GM12878 (cell line): Measurements from ENCODE around the gene C16orf82. TPM values are rescaled to one million over a fixed set of nuclear protein-coding genes. Genes with fewer than 3 reads are reported as not detected.

Experiments
- ATAC-seq: fragments of 200-7000 bp; cut with Tn5 transposase; 3 replicates; pipeline ENCODE4 v1.9.1; 2020; ENCODE audit warnings: mild to moderate bottlenecking, moderate library complexity
- BruUV-seq: library from RNA; stranded (reverse); fragments of 400-500 nt; replicated peaks from 2 replicates; lab custom pipeline; 2021; lab: Mats Ljungman, UMichigan
- CTCF ChIA-PET: fragments of 300-600 bp; sonication (Branson Sonifier 250); formaldehyde crosslinking; extraction: SDS; loops from one replicate; lab custom pipeline; 2021; ENCODE audit warnings: inconsistent platforms; lab: Yijun Ruan, JAX
- POLR2A ChIA-PET: fragments of 350-600 bp; formaldehyde crosslinking; extraction: SDS; loops from one replicate; lab custom pipeline; 2021; ENCODE audit warnings: inconsistent platforms; lab: Charles Lee
- RAD21 ChIA-PET: fragments of 300-600 bp; sonication (Branson Sonifier 250); formaldehyde crosslinking; loops from one replicate; lab custom pipeline; 2023; ENCODE audit warnings: antibody characterized with exemption; ENCODE audit not compliant: unreplicated experiment; lab: Charles Lee
- SMC1A ChIA-PET: fragments of 300-600 bp; sonication (Branson Sonifier 250); formaldehyde crosslinking; loops from one replicate; lab custom pipeline; 2023; ENCODE audit not compliant: unreplicated experiment, uncharacterized antibody; lab: Charles Lee
- DNase-seq: peaks from one replicate; pipeline ENCODE4 v3.0.0-alpha.2; 2011; ENCODE audit warnings: low read depth, low spot score
- FAIRE-seq: peaks from 3 replicates; lab custom pipeline; 2011; peaks lifted over from hg19 to GRCh38; lab: Jason Lieb, UNC
- H2AFZ ChIP-seq: 2 replicates; pipeline ENCODE4 v1.6.0; 2011; ENCODE audit warnings: low read depth, low read length, control low read depth; ENCODE audit not compliant: control insufficient read depth
- H3K27ac ChIP-seq: 2 replicates; pipeline ENCODE4 v1.5.1; 2011; ENCODE audit warnings: control low read depth; ENCODE audit not compliant: control insufficient read depth, insufficient read depth
- H3K27me3 ChIP-seq, 2 experiments: replicated peaks in 1 of 2; 2 replicates each; pipeline versions ENCODE4 v1.6.0 to v1.6.1; 2011; ENCODE audit warnings: low read length in 1 of 2; ENCODE audit not compliant: control insufficient read depth in 2 of 2, insufficient read depth in 2 of 2
- H3K36me3 ChIP-seq, 2 experiments: 2 replicates each; pipeline ENCODE4 v1.5.1; 2011; ENCODE audit warnings: low read length in 1 of 2; ENCODE audit not compliant: control insufficient read depth in 2 of 2, insufficient read depth in 2 of 2
- H3K4me1 ChIP-seq: 2 replicates; pipeline ENCODE4 v1.6.1; 2011; ENCODE audit warnings: mild to moderate bottlenecking, low read length, moderate library complexity, mixed read lengths; ENCODE audit not compliant: control insufficient read depth, insufficient read depth
- H3K4me2 ChIP-seq: 2 replicates; pipeline ENCODE4 v1.6.0; 2011; ENCODE audit warnings: control low read depth; ENCODE audit not compliant: control insufficient read depth, insufficient read depth
- H3K4me3 ChIP-seq: fragments of 200-600 bp; sonication (generic); 2 replicates; pipeline ENCODE4 v1.5.1; 2016
- H3K79me2 ChIP-seq: 2 replicates; pipeline ENCODE4 v1.6.0; 2011; ENCODE audit warnings: low read length; ENCODE audit not compliant: control insufficient read depth, insufficient read depth
- H3K9ac ChIP-seq: 2 replicates; pipeline ENCODE4 v1.8.0; 2011; ENCODE audit warnings: low read length, control low read depth, mixed read lengths; ENCODE audit not compliant: control insufficient read depth, insufficient read depth
- H3K9me3 ChIP-seq: replicated peaks from 3 replicates; pipeline ENCODE4 v1.5.1; 2011; ENCODE audit warnings: mild to moderate bottlenecking, low read length; ENCODE audit not compliant: control insufficient read depth, insufficient read depth
- H4K20me1 ChIP-seq: 2 replicates; pipeline ENCODE4 v1.6.0; 2011; ENCODE audit not compliant: control insufficient read depth, insufficient read depth
- BMI1 ChIP-seq: fragments of 450-650 bp; IDR thresholded peaks from 2 replicates; pipeline ENCODE4 v1.6.1; 2016; ENCODE audit warnings: mild to moderate bottlenecking, moderate library complexity, borderline replicate concordance
- CHD1 ChIP-seq: IDR thresholded peaks from 2 replicates; pipeline ENCODE4 v1.6.1; 2012; ENCODE audit warnings: low read depth, low read length, improper control_type of control experiment
- CREM ChIP-seq: IDR thresholded peaks from 2 replicates; pipeline ENCODE4 v1.6.1; 2014; ENCODE audit warnings: antibody characterized with exemption, low read depth
- GATAD2B ChIP-seq: fragments of 450-650 bp; conservative IDR thresholded peaks from 2 replicates; pipeline ENCODE4 v1.6.1; 2017; ENCODE audit warnings: low read depth, mild to moderate bottlenecking, moderate library complexity
- IKZF2 ChIP-seq, 2 experiments: fragments of 450-650 bp; IDR thresholded peaks; 2 replicates each; pipeline ENCODE4 v1.6.1; 2017; ENCODE audit warnings: mild to moderate bottlenecking in 2 of 2, moderate library complexity in 2 of 2
- KLF5 ChIP-seq: fragments of 450-650 bp; IDR thresholded peaks from 2 replicates; pipeline ENCODE4 v1.6.1; 2014; ENCODE audit warnings: mild to moderate bottlenecking; ENCODE audit not compliant: partially characterized antibody
- MTA2 ChIP-seq: fragments of 450-650 bp; IDR thresholded peaks from 2 replicates; pipeline ENCODE4 v1.6.1; 2016; ENCODE audit warnings: low read depth, mild to moderate bottlenecking, moderate library complexity
- NFXL1 ChIP-seq: fragments of 450-650 bp; IDR thresholded peaks from 2 replicates; pipeline ENCODE4 v1.6.1; 2017; ENCODE audit warnings: antibody characterized with exemption, mild to moderate bottlenecking, borderline replicate concordance
- RFX5 ChIP-seq: IDR thresholded peaks from 2 replicates; pipeline ENCODE4 v1.6.1; 2011; ENCODE audit warnings: low read depth, low read length, improper control_type of control experiment
- WRNIP1 ChIP-seq: IDR thresholded peaks from 2 replicates; pipeline ENCODE4 v1.6.1; 2011; ENCODE audit warnings: low read depth, low read length, improper control_type of control experiment, borderline replicate concordance
- ZSCAN29 ChIP-seq: fragments of 450-650 bp; IDR thresholded peaks from 2 replicates; pipeline ENCODE4 v1.6.1; 2017; ENCODE audit warnings: mild to moderate bottlenecking, moderate library complexity
- WGBS: methylation state at CpG from one replicate; pipeline ENCODE4 v1.1.6; 2016; ENCODE audit warnings: low lambda C conversion rate; ENCODE audit not compliant: insufficient replicate concordance, insufficient coverage; ENCODE audit errors: missing lambda C conversion rate; 5-methylcytosine and 5-hydroxymethylcytosine counted together
- in situ Hi-C: fragments of 300-500 bp; cut with MboI; formaldehyde crosslinking; loops from 9 replicates; pipeline ENCODE4 v1.14.3; 2018; ENCODE audit warnings: mixed read lengths
- intact Hi-C: fragments of 100-400 bp; cut with micrococcal nuclease; formaldehyde crosslinking; loops from one replicate; pipeline ENCODE4 v1.14.2; 2022; ENCODE audit not compliant: unreplicated experiment
- polyA plus RNA-seq, 11 experiments: library from polyadenylated mRNA; depleted of rRNA in 4 of 11; unstranded in 6 of 11; stranded (reverse) in 5 of 11; fragments of >200 nt; fragmentation: Nextera tagmentation in 4 of 11; fragmentation: Illumina TruSeq in 1 of 11; extraction: Ambion mirVana in 4 of 11; extraction: Trizol in 1 of 11; gene quantifications; 1 replicate in 1 of 11; 2 replicates in 10 of 11; pipeline versions ENCODE4 v1.2.1 to v1.2.3, GENCODE V29; 2011 to 2016; ENCODE audit warnings: inconsistent platforms in 2 of 11, missing spikeins in 2 of 11, low read depth in 1 of 11
- total RNA-seq, 4 experiments: library from RNA; depleted of rRNA in 3 of 4; stranded (reverse); fragments of >200 nt in 3 of 4; fragmentation: Illumina TruSeq in 1 of 4; extraction: Trizol in 1 of 4; gene quantifications; 2 replicates each; pipeline versions ENCODE4 v1.2.1 to v1.2.3, GENCODE V29; 2013 to 2021
- TF ChIP-seq, protein P1 (sequence below): fragments of 450-650 bp; IDR thresholded peaks from 2 replicates; pipeline ENCODE4 v1.6.1; 2018; ENCODE audit warnings: mild to moderate bottlenecking, low read depth, moderate library complexity; ENCODE audit not compliant: partially characterized antibody
- TF ChIP-seq, protein P2 (sequence below): IDR thresholded peaks from 2 replicates; pipeline ENCODE4 v1.6.1; 2012; ENCODE audit warnings: low read depth, low read length, improper control_type of control experiment
- TF ChIP-seq, protein P3 (sequence below): fragments of 150-350 bp; IDR thresholded peaks from 2 replicates; pipeline ENCODE4 v1.6.1; 2014; ENCODE audit warnings: mild to moderate bottlenecking, low read depth, low read length

C16orf82 gene
- total and polyA plus RNA-seq, 10 of the 15 experiments (the other 5 are each of a cell fraction or from before 2014, with no cell fraction given), result not detected

DNA sequence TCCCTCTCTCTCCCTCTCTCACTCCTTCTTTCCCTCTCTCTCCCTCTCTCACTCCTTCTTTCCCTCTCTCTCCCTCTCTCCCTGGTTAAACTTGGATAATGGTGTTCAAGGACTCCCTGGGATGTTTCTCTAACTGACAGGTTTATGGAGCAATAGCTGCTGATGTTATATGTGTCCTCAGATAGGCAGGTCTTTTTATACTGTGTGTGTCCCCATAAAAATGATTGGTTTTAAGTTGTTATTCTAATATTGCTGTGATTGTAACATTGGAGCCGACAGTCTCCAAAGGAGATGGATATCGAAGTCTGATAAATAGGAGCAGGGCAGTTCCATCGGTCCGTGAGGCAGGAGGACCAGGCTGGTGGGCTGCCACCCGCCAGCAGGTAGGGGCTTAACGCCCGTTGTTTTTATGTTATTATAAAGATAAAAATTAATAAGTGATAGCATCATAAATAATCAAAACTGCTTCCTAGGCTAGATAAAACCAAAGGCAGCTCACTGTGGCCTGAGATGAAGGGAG is 38.1 kb upstream of the C16orf82 start (continued):
- no peak for TF ChIP-seq BMI1
- TF ChIP-seq, protein P1, sequence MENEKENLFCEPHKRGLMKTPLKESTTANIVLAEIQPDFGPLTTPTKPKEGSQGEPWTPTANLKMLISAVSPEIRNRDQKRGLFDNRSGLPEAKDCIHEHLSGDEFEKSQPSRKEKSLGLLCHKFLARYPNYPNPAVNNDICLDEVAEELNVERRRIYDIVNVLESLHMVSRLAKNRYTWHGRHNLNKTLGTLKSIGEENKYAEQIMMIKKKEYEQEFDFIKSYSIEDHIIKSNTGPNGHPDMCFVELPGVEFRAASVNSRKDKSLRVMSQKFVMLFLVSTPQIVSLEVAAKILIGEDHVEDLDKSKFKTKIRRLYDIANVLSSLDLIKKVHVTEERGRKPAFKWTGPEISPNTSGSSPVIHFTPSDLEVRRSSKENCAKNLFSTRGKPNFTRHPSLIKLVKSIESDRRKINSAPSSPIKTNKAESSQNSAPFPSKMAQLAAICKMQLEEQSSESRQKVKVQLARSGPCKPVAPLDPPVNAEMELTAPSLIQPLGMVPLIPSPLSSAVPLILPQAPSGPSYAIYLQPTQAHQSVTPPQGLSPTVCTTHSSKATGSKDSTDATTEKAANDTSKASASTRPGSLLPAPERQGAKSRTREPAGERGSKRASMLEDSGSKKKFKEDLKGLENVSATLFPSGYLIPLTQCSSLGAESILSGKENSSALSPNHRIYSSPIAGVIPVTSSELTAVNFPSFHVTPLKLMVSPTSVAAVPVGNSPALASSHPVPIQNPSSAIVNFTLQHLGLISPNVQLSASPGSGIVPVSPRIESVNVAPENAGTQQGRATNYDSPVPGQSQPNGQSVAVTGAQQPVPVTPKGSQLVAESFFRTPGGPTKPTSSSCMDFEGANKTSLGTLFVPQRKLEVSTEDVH, result no peak
- TF ChIP-seq MTA2, result no peak
- no peak for TF ChIP-seq WRNIP1

DNA sequence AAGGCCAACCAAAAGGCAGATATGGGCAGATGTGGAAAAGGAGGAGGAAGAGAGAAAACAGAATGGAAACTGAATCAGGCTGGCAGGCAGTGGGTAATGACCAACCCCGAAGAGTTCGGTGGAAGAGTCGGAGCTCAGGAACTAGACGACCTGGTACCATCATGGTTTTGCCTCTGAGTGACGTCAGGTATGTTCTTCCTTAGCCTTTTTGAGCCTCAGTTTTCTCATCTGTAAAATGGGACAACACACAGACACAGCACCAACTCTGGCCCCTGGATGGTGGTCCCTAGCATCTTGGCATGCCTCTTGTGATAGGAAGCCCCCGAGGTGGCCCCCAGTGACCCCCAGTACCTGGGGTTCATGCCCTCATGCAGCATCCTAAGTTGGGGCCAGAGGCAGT is 37.2 kb upstream of the C16orf82 start:
- no peaks in the 10 kb centered on the region for H3K79me2 ChIP-seq
- no peak for DNase-seq
- ChIA-PET RAD21 (no interaction called here), POLR2A (no interaction called here), SMC1A (no interaction called here), CTCF (no interaction called here)
- no peak for FAIRE-seq
- no peak for ATAC-seq
- no peaks in the 10 kb centered on the region for H3K9me3 ChIP-seq
- H2AFZ ChIP-seq, result no peak overlapping the region
- H3K4me3 ChIP-seq, result no peak overlapping the region
- intact Hi-C loops, result no loop called here
- WGBS, result 33% methylated on average over 6 of the region's 6 CpGs
- no peaks in the 10 kb centered on the region for H3K27me3 ChIP-seq
- no peak overlapping the region for H3K27ac ChIP-seq
- H4K20me1 ChIP-seq, result no peaks in the 10 kb centered on the region
- no peaks in the 10 kb centered on the region for H3K36me3 ChIP-seq
- no peak overlapping the region for H3K9ac ChIP-seq
- TF ChIP-seq GATAD2B (no peak), KLF5 (no peak), CHD1 (no peak), CREM (no peak), ZSCAN29 (no peak), IKZF2 (IDR thresholded peaks at IDR 0.05) (no peak), NFXL1 (no peak), RFX5 (no peak)
- TF ChIP-seq, protein P2, sequence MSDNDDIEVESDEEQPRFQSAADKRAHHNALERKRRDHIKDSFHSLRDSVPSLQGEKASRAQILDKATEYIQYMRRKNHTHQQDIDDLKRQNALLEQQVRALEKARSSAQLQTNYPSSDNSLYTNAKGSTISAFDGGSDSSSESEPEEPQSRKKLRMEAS, result no peak
- TF ChIP-seq, protein P3, sequence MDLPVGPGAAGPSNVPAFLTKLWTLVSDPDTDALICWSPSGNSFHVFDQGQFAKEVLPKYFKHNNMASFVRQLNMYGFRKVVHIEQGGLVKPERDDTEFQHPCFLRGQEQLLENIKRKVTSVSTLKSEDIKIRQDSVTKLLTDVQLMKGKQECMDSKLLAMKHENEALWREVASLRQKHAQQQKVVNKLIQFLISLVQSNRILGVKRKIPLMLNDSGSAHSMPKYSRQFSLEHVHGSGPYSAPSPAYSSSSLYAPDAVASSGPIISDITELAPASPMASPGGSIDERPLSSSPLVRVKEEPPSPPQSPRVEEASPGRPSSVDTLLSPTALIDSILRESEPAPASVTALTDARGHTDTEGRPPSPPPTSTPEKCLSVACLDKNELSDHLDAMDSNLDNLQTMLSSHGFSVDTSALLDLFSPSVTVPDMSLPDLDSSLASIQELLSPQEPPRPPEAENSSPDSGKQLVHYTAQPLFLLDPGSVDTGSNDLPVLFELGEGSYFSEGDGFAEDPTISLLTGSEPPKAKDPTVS, result no peak
- H3K4me2 ChIP-seq, result no peak overlapping the region
- H3K4me1 ChIP-seq, result no peaks in the 10 kb centered on the region
- no TSS peak for BruUV-seq
- in situ Hi-C loops, result no loop called here
